ENCODE results near the gene FOXP1.

The FOXP1 gene

GRCh38 chr3:71579326-71579934, 4.1 kb downstream of the FOXP1 start:
- DNase-seq (ENCODE audit: low read depth in 2 of 2) = no peak
- TF ChIP-seq CTCF (IDR thresholded peaks at IDR 0.05; ENCODE audit: low read depth, low read length) = no peak
- H3K4me3 ChIP-seq (replicated peaks in 1 of 2; ENCODE audit: low read depth in 2 of 2, low read length in 2 of 2) = no peak overlapping the region

GRCh38 chr3:71578054-71578751, 5.3 kb downstream of the FOXP1 start:
- DNase-seq (ENCODE audit: low read depth in 2 of 2) = peak in 1 of 2 donors; percentile 14
- TF ChIP-seq CTCF (IDR thresholded peaks at IDR 0.05; ENCODE audit: low read depth, low read length) = no peak
- H3K4me3 ChIP-seq (replicated peaks in 1 of 2; ENCODE audit: low read depth in 2 of 2, low read length in 2 of 2) = no peak overlapping the region

GRCh38 chr3:71577011-71577410, 6.5 kb downstream of the FOXP1 start:
- no peak for DNase-seq (ENCODE audit: low read depth in 2 of 2)
- no peak for TF ChIP-seq CTCF (IDR thresholded peaks at IDR 0.05; ENCODE audit: low read depth, low read length)
- no peak overlapping the region for H3K4me3 ChIP-seq (replicated peaks in 1 of 2; ENCODE audit: low read depth in 2 of 2, low read length in 2 of 2)

- no peak for DNase-seq (ENCODE audit: low read depth in 2 of 2)
- TF ChIP-seq CTCF (IDR thresholded peaks at IDR 0.05; ENCODE audit: low read depth, low read length) = no peak
- no peak overlapping the region for H3K4me3 ChIP-seq (replicated peaks in 1 of 2; ENCODE audit: low read depth in 2 of 2, low read length in 2 of 2)
Measured at GRCh38 chr3:71575433-71575832, 8.1 kb downstream of the FOXP1 start.

- no peak for DNase-seq (ENCODE audit: low read depth in 2 of 2)
- no peak for TF ChIP-seq CTCF (IDR thresholded peaks at IDR 0.05; ENCODE audit: low read depth, low read length)
- H3K4me3 ChIP-seq (replicated peaks in 1 of 2; ENCODE audit: low read depth in 2 of 2, low read length in 2 of 2) = no peak overlapping the region
Measured at GRCh38 chr3:71573181-71573580, 10.3 kb downstream of the FOXP1 start.

- no peak for TF ChIP-seq CTCF (IDR thresholded peaks at IDR 0.05; ENCODE audit: low read depth, low read length)
- no peak overlapping the region for H3K4me3 ChIP-seq (replicated peaks in 1 of 2; ENCODE audit: low read depth in 2 of 2, low read length in 2 of 2)
Measured at GRCh38 chr3:71570546-71570945, 13.0 kb downstream of the FOXP1 start.

More at GRCh38 chr3:71570546-71570945, 13.0 kb downstream of the FOXP1 start:
- DNase-seq (ENCODE audit: low read depth in 2 of 2) = no peak

All from cardiac fibroblast (primary cell).